Right lobe of liver (tissue), 4 donors: ENCODE results near the gene MAGI1.

Source experiments
- POLR2A ChIP-seq: fragments of 450-650 bp; IDR thresholded peaks from one replicate; pipeline ENCODE4 v1.6.1; 2017; ENCODE audit warnings: antibody characterized with exemption, mild to moderate bottlenecking
- TF ChIP-seq, protein P1 (sequence below), 4 donors: fragments of 200-600 bp in 3 of 4; fragments of 450-650 bp in 1 of 4; IDR thresholded peaks; one replicate each; pipeline versions ENCODE4 v1.5.1 to v1.8.0; 2016 to 2022; ENCODE audit warnings: antibody characterized with exemption in 4 of 4, mild to moderate bottlenecking in 2 of 4
- donor health status: DM: no; HTN: no; CAD: no.
- donor health status: DM: no; HTN: no; CAD: no.
- donor health status: DM: no; HTN: yes; CAD: no.

DNA sequence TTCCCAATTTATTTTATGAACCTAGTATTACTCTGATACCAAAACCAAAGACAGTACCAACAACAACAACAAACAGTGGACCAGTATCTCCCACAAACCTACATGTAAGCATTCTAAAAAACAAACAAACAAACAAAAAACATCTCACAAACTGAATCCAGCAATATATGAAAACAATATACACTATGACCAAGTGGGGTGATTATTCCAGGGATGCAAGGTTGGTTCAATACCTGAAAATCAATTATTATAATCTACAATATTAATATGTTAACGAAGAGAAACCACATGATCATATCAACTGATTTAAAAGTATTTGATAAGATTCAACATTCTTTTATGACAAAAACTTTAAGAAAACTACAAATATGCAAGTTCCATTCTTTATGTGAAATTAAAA lies 391.3 kb downstream of the MAGI1 start:
- TF ChIP-seq POLR2A, result no peak
- TF ChIP-seq, protein P1, sequence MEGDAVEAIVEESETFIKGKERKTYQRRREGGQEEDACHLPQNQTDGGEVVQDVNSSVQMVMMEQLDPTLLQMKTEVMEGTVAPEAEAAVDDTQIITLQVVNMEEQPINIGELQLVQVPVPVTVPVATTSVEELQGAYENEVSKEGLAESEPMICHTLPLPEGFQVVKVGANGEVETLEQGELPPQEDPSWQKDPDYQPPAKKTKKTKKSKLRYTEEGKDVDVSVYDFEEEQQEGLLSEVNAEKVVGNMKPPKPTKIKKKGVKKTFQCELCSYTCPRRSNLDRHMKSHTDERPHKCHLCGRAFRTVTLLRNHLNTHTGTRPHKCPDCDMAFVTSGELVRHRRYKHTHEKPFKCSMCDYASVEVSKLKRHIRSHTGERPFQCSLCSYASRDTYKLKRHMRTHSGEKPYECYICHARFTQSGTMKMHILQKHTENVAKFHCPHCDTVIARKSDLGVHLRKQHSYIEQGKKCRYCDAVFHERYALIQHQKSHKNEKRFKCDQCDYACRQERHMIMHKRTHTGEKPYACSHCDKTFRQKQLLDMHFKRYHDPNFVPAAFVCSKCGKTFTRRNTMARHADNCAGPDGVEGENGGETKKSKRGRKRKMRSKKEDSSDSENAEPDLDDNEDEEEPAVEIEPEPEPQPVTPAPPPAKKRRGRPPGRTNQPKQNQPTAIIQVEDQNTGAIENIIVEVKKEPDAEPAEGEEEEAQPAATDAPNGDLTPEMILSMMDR (IDR thresholded peaks at IDR 0.05), result no peak
